ENCODE measurements around the gene DHRS7B.
"Not testable (repeated sequence)": the region's sequence is repeated elsewhere in the genome, so short reads cannot be mapped to it uniquely, and the experiment has no call there.

DHRS7B gene

GRCh38 chr17:21141331-21141730 is 14.6 kb downstream of the DHRS7B start:
- DNase-seq: no peak
- in situ Hi-C loops (cut with HindIII; ENCODE audit: low pct_ligation_motif_present, low pct_unique_long_range_greater_than_20kb, low sequenced_read_pairs): no loop called here

- DNase-seq; in situ Hi-C loops (cut with HindIII; ENCODE audit: low pct_ligation_motif_present, low pct_unique_long_range_greater_than_20kb, low sequenced_read_pairs): not testable (repeated sequence)
Observed at GRCh38 chr17:21142065-21142464, 15.3 kb downstream of the DHRS7B start.

- in situ Hi-C loops (cut with HindIII; ENCODE audit: low pct_ligation_motif_present, low pct_unique_long_range_greater_than_20kb, low sequenced_read_pairs): no loop called here
- DNase-seq: no peak
Observed at GRCh38 chr17:21143695-21144094, 16.9 kb downstream of the DHRS7B start.

DNA sequence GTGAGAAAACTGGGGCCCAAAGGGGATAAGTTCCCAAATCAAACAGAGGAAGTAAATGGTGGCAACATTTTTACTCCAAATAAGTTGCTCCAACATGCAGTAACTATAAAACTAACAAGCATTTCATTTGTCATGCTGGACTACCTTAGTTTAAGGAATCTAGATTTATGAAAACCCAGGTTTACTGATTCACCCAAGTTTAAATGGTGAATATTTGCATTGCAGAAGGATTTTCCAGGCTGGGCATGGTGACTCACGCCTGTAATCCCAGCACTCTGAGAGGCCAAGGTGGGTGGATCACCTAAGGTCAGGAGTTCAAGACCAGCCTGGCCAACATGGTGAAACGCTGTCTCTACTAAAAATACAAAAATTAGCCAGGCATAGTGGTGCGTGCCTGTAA is 17.5 kb downstream of the DHRS7B start:
- in situ Hi-C loops (cut with HindIII; ENCODE audit: low pct_ligation_motif_present, low pct_unique_long_range_greater_than_20kb, low sequenced_read_pairs); DNase-seq: not testable (repeated sequence)

DNA sequence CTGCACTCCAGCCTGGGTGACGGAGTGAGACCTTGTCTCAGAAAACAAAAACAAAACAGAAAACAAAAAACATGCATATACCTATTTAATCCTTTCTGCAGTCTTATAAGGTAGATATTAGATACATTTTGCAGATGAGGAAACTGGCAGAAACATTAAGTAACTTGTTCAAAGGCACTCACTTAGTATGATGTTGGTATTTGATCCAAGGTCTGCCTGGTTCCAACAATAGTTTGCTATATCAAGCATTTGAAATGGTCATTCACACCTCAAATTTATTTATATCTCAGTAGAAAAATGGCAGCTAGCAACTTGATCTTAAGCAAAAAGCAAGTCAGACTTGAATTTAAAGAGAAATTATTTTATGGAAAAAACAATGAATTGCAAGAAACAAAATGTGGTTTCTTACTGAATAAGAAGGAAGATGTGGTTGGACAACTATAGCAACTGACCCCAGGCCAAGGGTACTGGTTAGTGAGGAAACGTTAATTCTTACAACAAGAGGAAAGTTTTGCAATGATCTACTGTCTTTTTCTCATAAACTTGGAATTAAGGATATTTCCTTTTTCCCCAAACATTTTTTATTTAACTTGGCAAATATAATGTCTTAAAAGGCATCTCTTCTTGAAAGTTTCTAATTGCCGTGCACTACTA is 19.7 kb downstream of the DHRS7B start:
- no peak for DNase-seq

DNA sequence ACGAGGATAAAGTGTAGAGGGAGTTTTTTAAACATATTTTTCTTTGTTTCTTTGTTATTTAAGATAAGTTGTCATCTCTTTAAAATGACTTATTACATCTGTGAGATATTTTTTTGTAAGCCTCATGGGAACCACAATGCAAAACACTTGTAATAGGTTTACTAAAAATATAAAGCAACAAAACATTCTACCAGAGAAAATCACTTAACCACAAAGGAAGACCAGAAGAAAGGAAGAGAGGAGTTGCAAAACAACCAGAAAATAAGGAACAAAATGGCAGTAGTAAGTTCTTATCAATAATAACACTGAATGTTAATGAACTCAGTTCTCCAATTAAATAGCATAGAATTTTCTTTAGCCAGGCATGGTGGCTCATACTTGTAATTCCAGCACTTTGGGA is 22.9 kb downstream of the DHRS7B start:
- in situ Hi-C loops (cut with HindIII; ENCODE audit: low pct_ligation_motif_present, low pct_unique_long_range_greater_than_20kb, low sequenced_read_pairs): no loop called here
- no peak for DNase-seq

More for the DNA sequence above, 19.7 kb downstream of the DHRS7B start:
- in situ Hi-C loops (cut with HindIII; ENCODE audit: low pct_ligation_motif_present, low pct_unique_long_range_greater_than_20kb, low sequenced_read_pairs): no loop called here

GRCh38 chr17:21152731-21153130 is 26.0 kb downstream of the DHRS7B start:
- in situ Hi-C loops (cut with HindIII; ENCODE audit: low pct_ligation_motif_present, low pct_unique_long_range_greater_than_20kb, low sequenced_read_pairs): no loop called here
- no peak for DNase-seq

GRCh38 chr17:21157586-21158370 is 31.0 kb downstream of the DHRS7B start:
- no peak for DNase-seq
- in situ Hi-C loops (cut with HindIII; ENCODE audit: low pct_ligation_motif_present, low pct_unique_long_range_greater_than_20kb, low sequenced_read_pairs): no loop called here

GRCh38 chr17:21160401-21160800 is 33.6 kb downstream of the DHRS7B start:
- in situ Hi-C loops (cut with HindIII; ENCODE audit: low pct_ligation_motif_present, low pct_unique_long_range_greater_than_20kb, low sequenced_read_pairs): no loop called here
- no peak for DNase-seq

GRCh38 chr17:21161498-21162393 is 35.0 kb downstream of the DHRS7B start:
- in situ Hi-C loops (cut with HindIII; ENCODE audit: low pct_ligation_motif_present, low pct_unique_long_range_greater_than_20kb, low sequenced_read_pairs): no loop called here
- DNase-seq: no peak

GRCh38 chr17:21162394-21162775 is 35.6 kb downstream of the DHRS7B start:
- in situ Hi-C loops (cut with HindIII; ENCODE audit: low pct_ligation_motif_present, low pct_unique_long_range_greater_than_20kb, low sequenced_read_pairs): no loop called here

DNA sequence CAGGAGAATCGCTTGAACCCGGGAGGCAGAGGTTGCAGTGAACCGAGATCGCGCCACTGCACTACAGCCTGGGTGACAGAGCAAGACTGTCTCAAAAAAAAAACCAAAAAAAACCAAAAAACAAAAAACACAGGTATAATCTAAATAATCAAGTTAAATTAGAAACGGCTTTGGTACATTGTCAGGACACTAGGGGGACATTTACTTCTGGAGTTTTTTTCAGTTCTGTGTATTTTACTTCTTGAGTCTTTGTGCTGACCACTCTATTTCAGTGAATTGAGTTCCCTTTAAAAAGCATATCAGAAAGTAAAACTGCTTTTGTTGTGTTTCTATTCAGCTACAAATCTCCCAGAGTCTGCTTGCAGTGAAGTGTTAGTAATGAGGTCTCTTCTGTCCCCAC is 36.3 kb downstream of the DHRS7B start:
- in situ Hi-C loops (cut with HindIII; ENCODE audit: low pct_ligation_motif_present, low pct_unique_long_range_greater_than_20kb, low sequenced_read_pairs): no loop called here
- no peak for DNase-seq

More at GRCh38 chr17:21162394-21162775, 35.6 kb downstream of the DHRS7B start:
- DNase-seq: no peak

DNA sequence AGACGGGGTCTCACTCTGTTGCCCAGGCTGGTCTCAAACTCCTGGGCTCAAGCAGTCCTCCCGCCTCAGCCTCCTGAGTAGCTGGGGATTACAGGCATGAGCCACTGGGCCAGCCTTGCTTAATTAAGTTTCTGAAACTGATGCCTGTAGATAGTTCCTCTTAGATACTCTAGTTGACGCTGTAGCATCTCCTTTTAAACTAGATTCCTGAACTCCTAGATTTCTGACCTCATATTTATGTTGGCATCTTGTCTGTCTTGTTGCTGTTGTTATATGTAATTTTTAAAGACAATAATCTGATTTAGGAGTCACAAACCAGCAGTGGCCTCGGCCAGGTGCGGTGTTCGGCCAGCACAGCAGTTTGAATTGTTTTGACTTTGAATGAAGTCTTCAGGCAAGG is 37.5 kb downstream of the DHRS7B start:
- no peak for DNase-seq
- in situ Hi-C loops (cut with HindIII; ENCODE audit: low pct_ligation_motif_present, low pct_unique_long_range_greater_than_20kb, low sequenced_read_pairs): no loop called here

- in situ Hi-C loops (cut with HindIII; ENCODE audit: low pct_ligation_motif_present, low pct_unique_long_range_greater_than_20kb, low sequenced_read_pairs): no loop called here
Observed at GRCh38 chr17:21164620-21165019, 37.9 kb downstream of the DHRS7B start.

GRCh38 chr17:21165922-21166594 is 39.3 kb downstream of the DHRS7B start:
- DNase-seq: no peak
- in situ Hi-C loops (cut with HindIII; ENCODE audit: low pct_ligation_motif_present, low pct_unique_long_range_greater_than_20kb, low sequenced_read_pairs): no loop called here

More at GRCh38 chr17:21164620-21165019, 37.9 kb downstream of the DHRS7B start:
- no peak for DNase-seq

DNA sequence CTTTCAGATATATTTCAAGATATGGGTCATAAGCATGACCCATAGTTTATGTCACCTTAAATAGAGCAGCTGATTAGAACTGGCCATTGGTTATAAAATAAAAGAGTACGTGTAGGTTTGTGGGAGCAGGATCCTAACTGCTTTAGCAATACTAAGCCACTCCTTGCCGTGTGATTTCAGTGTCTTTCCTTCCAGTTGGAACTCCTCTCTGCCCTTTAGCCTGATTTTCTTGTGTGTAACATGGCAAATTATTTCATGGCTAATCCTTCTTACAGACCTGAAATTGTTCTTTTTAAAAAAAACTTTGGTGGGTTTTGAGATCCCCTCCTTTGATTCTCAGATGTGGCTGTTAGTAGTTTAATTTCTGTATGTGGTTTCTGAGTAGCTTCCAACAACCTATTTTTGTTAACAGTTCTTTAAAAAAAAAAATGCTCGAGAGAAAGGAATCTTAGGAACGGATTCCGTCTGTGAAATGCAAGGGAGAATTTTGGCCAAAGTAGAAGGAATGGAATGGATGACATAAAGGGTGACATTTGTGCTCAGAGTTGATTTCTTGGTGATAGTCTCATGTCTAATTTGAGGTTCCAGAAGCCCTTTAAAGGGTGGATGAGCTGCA is 39.9 kb downstream of the DHRS7B start:
- in situ Hi-C loops (cut with HindIII; ENCODE audit: low pct_ligation_motif_present, low pct_unique_long_range_greater_than_20kb, low sequenced_read_pairs): no loop called here
- no peak for DNase-seq

GRCh38 chr17:21167303-21167702 is 40.5 kb downstream of the DHRS7B start:
- no peak for DNase-seq
- in situ Hi-C loops (cut with HindIII; ENCODE audit: low pct_ligation_motif_present, low pct_unique_long_range_greater_than_20kb, low sequenced_read_pairs): no loop called here

DNA sequence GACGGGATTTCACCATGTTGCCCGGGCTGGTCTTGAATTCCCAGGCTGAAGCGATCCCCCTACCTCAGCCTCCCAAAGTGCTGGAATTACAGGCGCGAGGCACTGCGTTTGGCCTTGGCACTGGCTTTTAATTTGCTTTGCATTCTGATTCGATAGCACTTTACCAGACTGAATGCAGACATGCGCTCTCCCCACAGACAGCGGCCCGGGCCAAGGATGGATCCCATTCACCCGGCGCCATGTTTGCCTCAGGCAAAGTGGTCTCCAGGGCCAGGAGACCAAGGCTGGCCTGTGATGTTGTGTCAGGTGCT is 41.7 kb downstream of the DHRS7B start:
- in situ Hi-C loops (cut with HindIII; ENCODE audit: low pct_ligation_motif_present, low pct_unique_long_range_greater_than_20kb, low sequenced_read_pairs): no loop called here

More for the DNA sequence above, 41.7 kb downstream of the DHRS7B start:
- no peak for DNase-seq

All from ACHN (cell line).